ENCODE data around the gene INTS4.

GRCh38 chr11:77909277-77909676, 85.2 kb downstream of the INTS4 start:
- TF ChIP-seq JUNB (IDR thresholded peaks at IDR 0.05; ENCODE audit: unreplicated experiment) (no peak), CREB1 (CRISPR knock-in tag; IDR thresholded peaks at IDR 0.05; ENCODE audit: low read depth) (no peak), REST (IDR thresholded peaks at IDR 0.05; ENCODE audit: unreplicated experiment) (no peak), POLR2AphosphoS5 (IDR thresholded peaks at IDR 0.05; ENCODE audit: low read depth) (no peak), NANOG (IDR thresholded peaks at IDR 0.05; ENCODE audit: borderline replicate concordance) (no peak), EZH2phosphoT487 (IDR thresholded peaks at IDR 0.05; ENCODE audit: unreplicated experiment) (no peak), EZH2 (IDR thresholded peaks at IDR 0.05; ENCODE audit: low read depth, unreplicated experiment) (no peak)
- TF ChIP-seq, protein P1, sequence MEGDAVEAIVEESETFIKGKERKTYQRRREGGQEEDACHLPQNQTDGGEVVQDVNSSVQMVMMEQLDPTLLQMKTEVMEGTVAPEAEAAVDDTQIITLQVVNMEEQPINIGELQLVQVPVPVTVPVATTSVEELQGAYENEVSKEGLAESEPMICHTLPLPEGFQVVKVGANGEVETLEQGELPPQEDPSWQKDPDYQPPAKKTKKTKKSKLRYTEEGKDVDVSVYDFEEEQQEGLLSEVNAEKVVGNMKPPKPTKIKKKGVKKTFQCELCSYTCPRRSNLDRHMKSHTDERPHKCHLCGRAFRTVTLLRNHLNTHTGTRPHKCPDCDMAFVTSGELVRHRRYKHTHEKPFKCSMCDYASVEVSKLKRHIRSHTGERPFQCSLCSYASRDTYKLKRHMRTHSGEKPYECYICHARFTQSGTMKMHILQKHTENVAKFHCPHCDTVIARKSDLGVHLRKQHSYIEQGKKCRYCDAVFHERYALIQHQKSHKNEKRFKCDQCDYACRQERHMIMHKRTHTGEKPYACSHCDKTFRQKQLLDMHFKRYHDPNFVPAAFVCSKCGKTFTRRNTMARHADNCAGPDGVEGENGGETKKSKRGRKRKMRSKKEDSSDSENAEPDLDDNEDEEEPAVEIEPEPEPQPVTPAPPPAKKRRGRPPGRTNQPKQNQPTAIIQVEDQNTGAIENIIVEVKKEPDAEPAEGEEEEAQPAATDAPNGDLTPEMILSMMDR (conservative IDR thresholded peaks at IDR 0.05; ENCODE audit: low read depth in 2 of 2), result no peak

All from GM23338 (cell line).